Suprapubic skin (tissue), 4 donors: ENCODE measurements around the gene HOATZ.

Source experiments
- CTCF ChIP-seq, 2 donors: fragments of 200-600 bp in 1 of 2; fragments of 450-650 bp in 1 of 2; sonication (generic) in 1 of 2; IDR thresholded peaks; one replicate each; pipeline ENCODE4 v1.5.1; 2016 to 2019; ENCODE audit warnings: antibody characterized with exemption in 2 of 2, mild to moderate bottlenecking in 1 of 2, moderate library complexity in 1 of 2
- POLR2A ChIP-seq, 2 donors: fragments of 450-650 bp; IDR thresholded peaks; one replicate each; pipeline ENCODE4 v1.6.1; 2017; ENCODE audit warnings: antibody characterized with exemption in 2 of 2, mild to moderate bottlenecking in 2 of 2, moderate library complexity in 2 of 2
- POLR2AphosphoS5 ChIP-seq, 3 donors: sonication (generic); formaldehyde crosslinking; IDR thresholded peaks; one replicate each; pipeline ENCODE4 v1.6.1; 2017; ENCODE audit warnings: antibody characterized with exemption in 3 of 3

- TF ChIP-seq POLR2A (IDR thresholded peaks at IDR 0.05) (no peak), POLR2AphosphoS5 (IDR thresholded peaks at IDR 0.05) (no peak), CTCF (IDR thresholded peaks at IDR 0.05) (no peak)
These were observed 22.8 kb downstream of the HOATZ start for GRCh38 chr11:111537336-111537860.
